ENCODE results near the gene RNF144A.

DNA sequence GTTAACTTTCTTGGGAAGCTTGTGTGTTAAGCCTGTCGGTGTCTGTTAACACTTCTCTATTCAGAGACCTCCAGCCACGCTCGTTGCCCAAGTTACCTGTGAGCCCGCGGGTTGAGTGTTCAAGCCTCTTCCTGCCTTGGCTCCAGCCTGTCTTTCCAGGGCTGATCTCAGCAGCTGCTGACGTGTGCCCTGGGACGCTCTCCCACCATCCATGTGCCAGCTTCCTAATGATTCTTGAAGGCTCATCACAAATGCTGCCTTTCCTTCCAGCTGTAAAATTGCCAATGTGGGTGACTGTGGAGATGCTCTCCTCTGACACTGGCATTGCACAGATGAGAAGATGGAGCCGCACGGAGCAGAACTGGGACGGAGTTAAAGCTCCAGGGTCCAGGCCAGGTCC, 6.1 kb downstream of the RNF144A start:
- TF ChIP-seq POLR2AphosphoS5 (IDR thresholded peaks at IDR 0.05) (no peak), POLR2A (IDR thresholded peaks at IDR 0.05) (no peak)
- TF ChIP-seq, protein P1, sequence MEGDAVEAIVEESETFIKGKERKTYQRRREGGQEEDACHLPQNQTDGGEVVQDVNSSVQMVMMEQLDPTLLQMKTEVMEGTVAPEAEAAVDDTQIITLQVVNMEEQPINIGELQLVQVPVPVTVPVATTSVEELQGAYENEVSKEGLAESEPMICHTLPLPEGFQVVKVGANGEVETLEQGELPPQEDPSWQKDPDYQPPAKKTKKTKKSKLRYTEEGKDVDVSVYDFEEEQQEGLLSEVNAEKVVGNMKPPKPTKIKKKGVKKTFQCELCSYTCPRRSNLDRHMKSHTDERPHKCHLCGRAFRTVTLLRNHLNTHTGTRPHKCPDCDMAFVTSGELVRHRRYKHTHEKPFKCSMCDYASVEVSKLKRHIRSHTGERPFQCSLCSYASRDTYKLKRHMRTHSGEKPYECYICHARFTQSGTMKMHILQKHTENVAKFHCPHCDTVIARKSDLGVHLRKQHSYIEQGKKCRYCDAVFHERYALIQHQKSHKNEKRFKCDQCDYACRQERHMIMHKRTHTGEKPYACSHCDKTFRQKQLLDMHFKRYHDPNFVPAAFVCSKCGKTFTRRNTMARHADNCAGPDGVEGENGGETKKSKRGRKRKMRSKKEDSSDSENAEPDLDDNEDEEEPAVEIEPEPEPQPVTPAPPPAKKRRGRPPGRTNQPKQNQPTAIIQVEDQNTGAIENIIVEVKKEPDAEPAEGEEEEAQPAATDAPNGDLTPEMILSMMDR (IDR thresholded peaks at IDR 0.05 in 8 of 11, conservative IDR thresholded peaks at IDR 0.05 in 3 of 11) = no peak
